Choroid plexus epithelial cell (primary cell): ENCODE results near the gene ART1.

ENCODE experiments used
- DNase-seq: peaks from one replicate; pipeline ENCODE4 v3.0.0-alpha.2; 2010; ENCODE audit warnings: low read depth
- H3K4me3 ChIP-seq: 2 replicates; pipeline ENCODE4 v1.5.1; 2011; ENCODE audit warnings: low read depth, mild to moderate bottlenecking, control low read depth, low read length, moderate library complexity
- CTCF ChIP-seq: conservative IDR thresholded peaks from 2 replicates; pipeline ENCODE4 v1.5.1; 2011; ENCODE audit warnings: low read depth, mild to moderate bottlenecking, control low read depth, inconsistent platforms, low read length, moderate library complexity

ART1 gene

GRCh38 chr11:3632070-3632660, 12.8 kb upstream of the ART1 start:
- no peak for TF ChIP-seq CTCF
- DNase-seq: no peak
- no peak overlapping the region for H3K4me3 ChIP-seq

GRCh38 chr11:3635641-3636375, 9.1 kb upstream of the ART1 start:
- DNase-seq: no peak
- no peak overlapping the region for H3K4me3 ChIP-seq
- TF ChIP-seq CTCF: no peak

- TF ChIP-seq CTCF: no peak
- no peak overlapping the region for H3K4me3 ChIP-seq
- no peak for DNase-seq
Observed at GRCh38 chr11:3637201-3637600, 7.7 kb upstream of the ART1 start.

GRCh38 chr11:3638513-3638912, 6.4 kb upstream of the ART1 start:
- DNase-seq: no peak
- no peak overlapping the region for H3K4me3 ChIP-seq
- no peak for TF ChIP-seq CTCF

GRCh38 chr11:3639841-3640240, 5.1 kb upstream of the ART1 start:
- H3K4me3 ChIP-seq: no peak overlapping the region
- TF ChIP-seq CTCF: no peak
- DNase-seq: no peak

GRCh38 chr11:3641191-3641590, 3.7 kb upstream of the ART1 start:
- DNase-seq: no peak
- TF ChIP-seq CTCF: no peak
- H3K4me3 ChIP-seq: no peak overlapping the region

GRCh38 chr11:3641701-3642070, 3.2 kb upstream of the ART1 start, which contains the start of gene ART5:
TSS of gene ART5 (minus strand) at chr11:3641992. CDS start at chr11:3641862, 130 bp downstream.
- DNase-seq: no peak
- TF ChIP-seq CTCF: no peak
- peak within 1 kb of the TSS; percentile 62 for H3K4me3 ChIP-seq
